Lower leg skin (tissue), 3 donors: ENCODE measurements around the gene TMCC2.

ENCODE experiments used
- CTCF ChIP-seq, 3 donors: fragments of 450-650 bp; IDR thresholded peaks; one replicate each; pipeline ENCODE4 v1.5.1; 2016; ENCODE audit warnings: antibody characterized with exemption in 3 of 3, mild to moderate bottlenecking in 3 of 3, moderate library complexity in 2 of 3
- POLR2A ChIP-seq, 2 donors: fragments of 450-650 bp; IDR thresholded peaks; one replicate each; pipeline ENCODE4 v1.6.1; 2016 to 2017; ENCODE audit warnings: antibody characterized with exemption in 2 of 2, mild to moderate bottlenecking in 1 of 2, moderate library complexity in 1 of 2

- TF ChIP-seq CTCF (IDR thresholded peaks at IDR 0.05), result no peak
- no peak for TF ChIP-seq POLR2A (IDR thresholded peaks at IDR 0.05)
Measured at GRCh38 chr1:205301842-205302588, 74.3 kb downstream of the TMCC2 start.
